SK-N-SH treated with all-trans-retinoic acid at 6 μM for 48 hours (cell line): ENCODE results near the gene STPG1.

Experiments
- ATAC-seq: fragments of 200-7000 bp; cut with Tn5 transposase; 3 replicates; pipeline ENCODE4 v1.9.1; 2020; ENCODE audit warnings: mild to moderate bottlenecking, moderate library complexity
- ARNTL ChIP-seq: fragments of 450-650 bp; formaldehyde crosslinking; IDR thresholded peaks from 2 replicates; pipeline ENCODE4 v1.5.0; 2020; ENCODE audit warnings: low read depth, mild to moderate bottlenecking, moderate library complexity, borderline replicate concordance
- BACH2 ChIP-seq: fragments of 250-450 bp; sonication (Bioruptor Pico); IDR thresholded peaks from 2 replicates; pipeline ENCODE4 v1.9.0; 2021; ENCODE audit warnings: mild to moderate bottlenecking, borderline replicate concordance
- CREB5 ChIP-seq: fragments of 250-450 bp; sonication (Bioruptor Pico); IDR thresholded peaks from 2 replicates; pipeline ENCODE4 v1.5.1; 2020; ENCODE audit warnings: low read depth, mild to moderate bottlenecking, moderate library complexity
- CSDC2 ChIP-seq: fragments of 250-450 bp; sonication (Bioruptor Pico); IDR thresholded peaks from 2 replicates; pipeline ENCODE4 v1.5.0; 2020; ENCODE audit warnings: mild to moderate bottlenecking, moderate library complexity
- CSRNP3 ChIP-seq: fragments of 250-450 bp; sonication (Bioruptor Pico); IDR thresholded peaks from 2 replicates; pipeline ENCODE4 v1.5.1; 2021; ENCODE audit warnings: mild to moderate bottlenecking, moderate library complexity
- ESRRG ChIP-seq: fragments of 250-450 bp; sonication (Bioruptor Pico); IDR thresholded peaks from 2 replicates; pipeline ENCODE4 v1.6.1; 2021; ENCODE audit warnings: mild to moderate bottlenecking
- GLIS3 ChIP-seq: fragments of 250-450 bp; sonication (Bioruptor Pico); IDR thresholded peaks from 2 replicates; pipeline ENCODE4 v1.5.0; 2020; ENCODE audit warnings: mild to moderate bottlenecking, moderate library complexity
- ISL1 ChIP-seq: fragments of 250-450 bp; sonication (Bioruptor Pico); IDR thresholded peaks from 2 replicates; pipeline ENCODE4 v2.1.2; 2022; ENCODE audit warnings: mild to moderate bottlenecking, moderate library complexity
- OSR1 ChIP-seq: fragments of 250-450 bp; sonication (Bioruptor Pico); IDR thresholded peaks from 2 replicates; pipeline ENCODE4 v1.8.0; 2022; ENCODE audit warnings: moderate library complexity, mild to moderate bottlenecking, inconsistent platforms
- PATZ1 ChIP-seq: fragments of 250-450 bp; sonication (Bioruptor Pico); IDR thresholded peaks from 2 replicates; pipeline ENCODE4 v1.8.0; 2020; ENCODE audit warnings: mild to moderate bottlenecking, moderate library complexity, borderline replicate concordance
- POU6F1 ChIP-seq: fragments of 250-450 bp; sonication (Bioruptor Pico); IDR thresholded peaks from 2 replicates; pipeline ENCODE4 v1.8.0; 2021; ENCODE audit warnings: low read depth, mild to moderate bottlenecking, moderate library complexity, borderline replicate concordance
- PPARA ChIP-seq: fragments of 250-450 bp; sonication (Bioruptor Pico); IDR thresholded peaks from 2 replicates; pipeline ENCODE4 v1.5.0; 2020; ENCODE audit warnings: mild to moderate bottlenecking, borderline replicate concordance
- RARB ChIP-seq: fragments of 250-450 bp; sonication (Bioruptor Pico); IDR thresholded peaks from 2 replicates; pipeline ENCODE4 v1.8.0; 2021; ENCODE audit warnings: mild to moderate bottlenecking, moderate library complexity
- TCF4 ChIP-seq: fragments of 250-450 bp; sonication (Bioruptor Pico); IDR thresholded peaks from 2 replicates; pipeline ENCODE4 v1.8.0; 2021; ENCODE audit warnings: mild to moderate bottlenecking, moderate library complexity, borderline replicate concordance
- TOX ChIP-seq: fragments of 250-450 bp; sonication (Bioruptor Pico); IDR thresholded peaks from 2 replicates; pipeline ENCODE4 v1.8.0; 2021; ENCODE audit warnings: mild to moderate bottlenecking, moderate library complexity, borderline replicate concordance
- TSHZ2 ChIP-seq: fragments of 250-450 bp; sonication (Bioruptor Pico); IDR thresholded peaks from 2 replicates; pipeline ENCODE4 v1.5.0; 2020; ENCODE audit warnings: mild to moderate bottlenecking, moderate library complexity
- ZC3H10 ChIP-seq: fragments of 250-450 bp; sonication (Bioruptor Pico); IDR thresholded peaks from 2 replicates; pipeline ENCODE4 v1.5.1; 2021; ENCODE audit warnings: mild to moderate bottlenecking, moderate library complexity
- ZFP3 ChIP-seq: fragments of 250-450 bp; sonication (Bioruptor Pico); IDR thresholded peaks from 2 replicates; pipeline ENCODE4 v1.5.0; 2020; ENCODE audit warnings: mild to moderate bottlenecking, moderate library complexity
- ZNF70 ChIP-seq: fragments of 450-650 bp; formaldehyde crosslinking; IDR thresholded peaks from 2 replicates; pipeline ENCODE4 v1.5.0; 2020; ENCODE audit warnings: mild to moderate bottlenecking, moderate library complexity
- ZNF8 ChIP-seq: fragments of 450-650 bp; formaldehyde crosslinking; IDR thresholded peaks from 2 replicates; pipeline ENCODE4 v1.5.0; 2020; ENCODE audit warnings: mild to moderate bottlenecking, moderate library complexity

Gene STPG1

GRCh38 chr1:24400065-24400464 is 13.5 kb downstream of the STPG1 start:
- ATAC-seq = no peak
- TF ChIP-seq BACH2 (CRISPR knock-in tag) (no peak), CREB5 (CRISPR knock-in tag) (no peak), CSRNP3 (CRISPR knock-in tag) (no peak), RARB (CRISPR knock-in tag) (no peak), GLIS3 (no peak), ZNF8 (CRISPR knock-in tag) (no peak), ZFP3 (CRISPR knock-in tag) (no peak), CSDC2 (CRISPR knock-in tag) (no peak), ZNF70 (CRISPR knock-in tag) (no peak), TCF4 (CRISPR knock-in tag) (no peak)
- TF ChIP-seq, all 23 proteins: peak for 0

- peak; percentile 72 for ATAC-seq
- no peak for TF ChIP-seq PPARA (CRISPR knock-in tag)
- TF ChIP-seq TSHZ2 (CRISPR knock-in tag) = no peak
- no peak for TF ChIP-seq GLIS3
- TF ChIP-seq TOX (CRISPR knock-in tag) = no peak
Measured at GRCh38 chr1:24393892-24394291, 19.7 kb downstream of the STPG1 start.

GRCh38 chr1:24392982-24393650 is 20.5 kb downstream of the STPG1 start:
- TF ChIP-seq OSR1 = no peak
- no peak for TF ChIP-seq RARB (CRISPR knock-in tag)
- TF ChIP-seq BACH2 (CRISPR knock-in tag) = no peak
- TF ChIP-seq, all 23 proteins: peak for 0
- no peak for ATAC-seq

- TF ChIP-seq ZC3H10 (CRISPR knock-in tag) (no peak), CSRNP3 (CRISPR knock-in tag) (no peak), CREB5 (CRISPR knock-in tag) (no peak), ESRRG (no peak), POU6F1 (CRISPR knock-in tag) (no peak), ARNTL (CRISPR knock-in tag) (no peak), ISL1 (CRISPR knock-in tag) (no peak), RARB (CRISPR knock-in tag) (no peak), PATZ1 (CRISPR knock-in tag) (no peak), TCF4 (CRISPR knock-in tag) (no peak), ZFP3 (CRISPR knock-in tag) (no peak), PPARA (CRISPR knock-in tag) (no peak), CSDC2 (CRISPR knock-in tag) (no peak), BACH2 (CRISPR knock-in tag) (no peak)
Measured at GRCh38 chr1:24392604-24392946, 21.0 kb downstream of the STPG1 start.

More at GRCh38 chr1:24392604-24392946, 21.0 kb downstream of the STPG1 start:
- no peak for ATAC-seq
